HEK293T (cell line): ENCODE measurements around the gene CCDC88C.

Source experiments
- ELF4 ChIP-seq: fragments of 450-650 bp; IDR thresholded peaks from 2 replicates; pipeline ENCODE4 v1.6.1; 2017; ENCODE audit warnings: antibody characterized with exemption
- SUZ12 ChIP-seq: fragments of 450-650 bp; IDR thresholded peaks from 2 replicates; pipeline ENCODE4 v1.6.1; 2016; ENCODE audit warnings: mild to moderate bottlenecking

DNA sequence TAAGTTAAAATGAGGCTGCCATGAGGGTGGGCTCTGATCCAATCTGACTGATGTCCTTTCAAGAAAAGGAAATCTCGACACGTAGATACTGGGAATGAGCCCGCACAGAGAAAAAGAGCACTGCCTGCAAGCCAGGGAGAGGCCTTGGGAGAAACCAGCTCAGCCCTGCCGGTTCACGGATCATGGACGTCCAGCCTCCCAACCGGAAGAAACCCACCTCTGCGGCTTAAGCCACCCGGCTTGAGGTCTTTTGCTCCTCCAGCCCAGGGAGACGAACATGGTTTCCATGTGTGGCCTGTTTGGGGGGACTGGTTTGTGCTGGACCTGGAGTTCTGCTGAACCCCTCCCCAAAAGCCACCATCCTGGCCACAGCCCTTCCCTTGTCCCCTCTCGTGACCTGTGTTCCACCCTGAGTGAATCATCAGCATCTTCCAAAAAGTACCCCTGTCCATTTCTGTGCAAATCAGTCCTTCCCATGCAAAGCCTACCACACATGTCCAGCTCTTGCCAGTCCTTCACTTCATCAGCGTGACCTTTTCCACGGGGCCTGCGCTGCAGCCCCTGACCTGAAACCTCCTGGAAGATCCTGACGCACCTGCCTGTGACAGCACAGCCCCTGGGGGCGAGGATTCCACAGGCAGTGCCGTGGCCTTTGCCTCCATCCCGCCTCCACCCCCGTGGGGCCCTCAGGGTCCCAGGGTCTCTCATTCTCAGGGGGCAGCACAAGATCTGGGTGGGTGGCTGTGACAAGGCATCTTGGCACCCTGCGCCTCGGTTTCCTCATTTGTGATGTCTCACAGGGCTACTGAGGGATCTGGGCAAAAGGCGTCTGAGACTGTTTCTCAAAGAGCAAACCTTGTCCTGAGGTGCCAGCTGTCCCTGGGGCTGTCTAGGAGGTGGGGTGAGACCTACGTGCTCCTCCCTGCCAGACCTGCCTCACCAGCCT, 121.5 kb downstream of the CCDC88C start:
- TF ChIP-seq ELF4 (no peak), SUZ12 (no peak)
